NOMO-1 (cell line): ENCODE data around the gene PHACTR1.

Experiments used
- DNase-seq, 2 experiments: peaks; one replicate each; lab custom pipeline; 2025; ENCODE audit not compliant: unreplicated experiment in 2 of 2; lab: John Stamatoyannopoulos, UW

Gene PHACTR1

GRCh38 chr6:12800120-12800519, 83.6 kb downstream of the PHACTR1 start:
- no peak for DNase-seq

- DNase-seq: no peak
Observed at GRCh38 chr6:12801141-12801540, 84.6 kb downstream of the PHACTR1 start.

GRCh38 chr6:12802440-12802839, 85.9 kb downstream of the PHACTR1 start:
- no peak for DNase-seq

- no peak for DNase-seq
Observed at GRCh38 chr6:12803486-12803885, 86.9 kb downstream of the PHACTR1 start.

- DNase-seq: no peak
Observed at GRCh38 chr6:12804952-12805645, 88.5 kb downstream of the PHACTR1 start.

- DNase-seq: no peak
Observed at GRCh38 chr6:12806136-12806535, 89.6 kb downstream of the PHACTR1 start.

- DNase-seq: no peak
Observed at GRCh38 chr6:12806796-12807195, 90.2 kb downstream of the PHACTR1 start.

- DNase-seq: no peak
Observed at GRCh38 chr6:12811519-12811918, 95.0 kb downstream of the PHACTR1 start.

- no peak for DNase-seq
Observed at GRCh38 chr6:12813321-12813720, 96.8 kb downstream of the PHACTR1 start.

- no peak for DNase-seq
Observed at GRCh38 chr6:12814015-12814414, 97.4 kb downstream of the PHACTR1 start.

- DNase-seq: no peak
Observed at GRCh38 chr6:12815089-12815488, 98.5 kb downstream of the PHACTR1 start.

GRCh38 chr6:12815884-12816600, 99.5 kb downstream of the PHACTR1 start:
- DNase-seq: no peak

GRCh38 chr6:12818324-12818723, 101.8 kb downstream of the PHACTR1 start:
- peak; percentile 4 to 6 for DNase-seq

- DNase-seq: no peak
Observed at GRCh38 chr6:12823847-12824246, 107.3 kb downstream of the PHACTR1 start.

GRCh38 chr6:12826584-12826983, 110.0 kb downstream of the PHACTR1 start:
- DNase-seq: no peak

- DNase-seq: no peak
Observed at GRCh38 chr6:12827921-12828320, 111.4 kb downstream of the PHACTR1 start.

GRCh38 chr6:12832226-12832735, 115.7 kb downstream of the PHACTR1 start:
- DNase-seq: no peak

GRCh38 chr6:12836009-12836408, 119.4 kb downstream of the PHACTR1 start:
- DNase-seq: no peak

GRCh38 chr6:12841619-12842018, 125.1 kb downstream of the PHACTR1 start:
- no peak for DNase-seq

- no peak for DNase-seq
Observed at GRCh38 chr6:12842114-12842513, 125.5 kb downstream of the PHACTR1 start.

- no peak for DNase-seq
Observed at GRCh38 chr6:12842658-12843057, 126.1 kb downstream of the PHACTR1 start.
